ENCODE data around the gene CDA.

GRCh38 chr1:20611652-20612051 is 22.8 kb downstream of the CDA start:
- TF ChIP-seq MAFK (IDR thresholded peaks at IDR 0.05; ENCODE audit: low read depth, low read length) (no peak), KDM1A (IDR thresholded peaks at IDR 0.05; ENCODE audit: borderline replicate concordance, low read length) (no peak), POLR2A (IDR thresholded peaks at IDR 0.05; ENCODE audit: control extremely low read depth in 1 of 2, low read depth in 2 of 2, low read length in 2 of 2) (no peak), PHF8 (conservative IDR thresholded peaks at IDR 0.05; ENCODE audit: low read depth, low read length) (no peak), CTCF (IDR thresholded peaks at IDR 0.05; ENCODE audit: control extremely low read depth in 1 of 3, insufficient read depth in 1 of 3, low read depth in 1 of 3, low read length in 3 of 3) (no peak), GTF2F1 (IDR thresholded peaks at IDR 0.05; ENCODE audit: borderline replicate concordance, low read depth, low read length) (no peak), JUND (IDR thresholded peaks at IDR 0.05; ENCODE audit: low read length) (no peak), FOSL1 (IDR thresholded peaks at IDR 0.05; ENCODE audit: insufficient read depth, low read depth, low read length) (no peak), RXRA (IDR thresholded peaks at IDR 0.05; ENCODE audit: insufficient read depth, low read depth, low read length) (no peak), SIN3A (conservative IDR thresholded peaks at IDR 0.05 in 1 of 2, IDR thresholded peaks at IDR 0.05 in 1 of 2; ENCODE audit: low read depth in 1 of 2, low read length in 2 of 2) (no peak), CHD1 (IDR thresholded peaks at IDR 0.05; ENCODE audit: low read depth, low read length) (no peak), SP4 (IDR thresholded peaks at IDR 0.05; ENCODE audit: low read length) (no peak), EGR1 (IDR thresholded peaks at IDR 0.05; ENCODE audit: borderline replicate concordance, low read depth, low read length) (no peak)

Data from H1 (cell line).